DOHH2 (cell line): ENCODE data around the gene NSUN6.

ENCODE experiments used
- H3F3A ChIP-seq: fragments of 200-600 bp; sonication (generic), shearing (Covaris generic); 2 replicates; pipeline ENCODE4 v1.6.0; 2016; ENCODE audit warnings: antibody characterized with exemption, mild to moderate bottlenecking; ENCODE audit not compliant: control insufficient read depth, insufficient read depth
- H3K27ac ChIP-seq: fragments of 200-600 bp; sonication (generic); 2 replicates; pipeline ENCODE4 v1.5.1; 2014; ENCODE audit warnings: low read depth, mild to moderate bottlenecking, low read length, moderate library complexity
- H3K27me3 ChIP-seq: fragments of 200-600 bp; sonication (generic); 2 replicates; pipeline ENCODE4 v1.6.1; 2014; ENCODE audit warnings: mild to moderate bottlenecking, low read length, mixed read lengths; ENCODE audit not compliant: control insufficient read depth
- H3K36me3 ChIP-seq: fragments of 200-600 bp; sonication (generic); 2 replicates; pipeline ENCODE4 v1.6.1; 2014; ENCODE audit warnings: mild to moderate bottlenecking, low read length, moderate library complexity, mixed read lengths; ENCODE audit not compliant: control insufficient read depth
- H3K4me1 ChIP-seq: fragments of 200-600 bp; sonication (generic); 2 replicates; pipeline ENCODE4 v1.6.1; 2014; ENCODE audit warnings: mild to moderate bottlenecking, low read length, mixed read lengths; ENCODE audit not compliant: control insufficient read depth
- H3K4me2 ChIP-seq: fragments of 200-600 bp; sonication (generic); 2 replicates; pipeline ENCODE4 v1.6.0; 2014; ENCODE audit warnings: mild to moderate bottlenecking, low read length, moderate library complexity
- H3K4me3 ChIP-seq: fragments of 200-600 bp; sonication (generic); 2 replicates; pipeline ENCODE4 v1.5.1; 2014; ENCODE audit warnings: mild to moderate bottlenecking, low read length, mixed read lengths
- H3K79me2 ChIP-seq: fragments of 200-600 bp; sonication (generic); 2 replicates; pipeline ENCODE4 v1.6.1; 2014; ENCODE audit warnings: mild to moderate bottlenecking, low read length, mixed read lengths; ENCODE audit not compliant: control insufficient read depth
- H3K9me2 ChIP-seq: fragments of 200-600 bp; sonication (generic); replicated peaks from 2 replicates; pipeline ENCODE4 v1.6.1; 2014; ENCODE audit warnings: mild to moderate bottlenecking, low read length, mixed read lengths; ENCODE audit not compliant: control insufficient read depth
- H3K9me3 ChIP-seq: fragments of 200-600 bp; sonication (generic); 2 replicates; pipeline ENCODE4 v1.6.1; 2014; ENCODE audit warnings: antibody characterized with exemption, low read length, mixed read lengths; ENCODE audit not compliant: control insufficient read depth, insufficient read depth
- H4K20me1 ChIP-seq: fragments of 200-600 bp; sonication (generic); 2 replicates; pipeline ENCODE4 v1.6.0; 2014; ENCODE audit warnings: low read depth, mild to moderate bottlenecking, antibody characterized with exemption, low read length, moderate library complexity; ENCODE audit not compliant: control insufficient read depth, insufficient read depth
- CTCF ChIP-seq: fragments of 200-600 bp; sonication (generic); IDR thresholded peaks from one replicate; pipeline ENCODE4 v1.5.1; 2014; ENCODE audit warnings: antibody characterized with exemption, mild to moderate bottlenecking, low read depth, low read length; ENCODE audit not compliant: poor library complexity, severe bottlenecking
- EZH2phosphoT487 ChIP-seq: fragments of 200-600 bp; sonication (generic); IDR thresholded peaks from 2 replicates; pipeline ENCODE4 v1.6.1; 2017; ENCODE audit warnings: borderline replicate concordance, mild to moderate bottlenecking, antibody characterized with exemption, low read length, moderate library complexity, mixed read lengths

The NSUN6 gene

DNA sequence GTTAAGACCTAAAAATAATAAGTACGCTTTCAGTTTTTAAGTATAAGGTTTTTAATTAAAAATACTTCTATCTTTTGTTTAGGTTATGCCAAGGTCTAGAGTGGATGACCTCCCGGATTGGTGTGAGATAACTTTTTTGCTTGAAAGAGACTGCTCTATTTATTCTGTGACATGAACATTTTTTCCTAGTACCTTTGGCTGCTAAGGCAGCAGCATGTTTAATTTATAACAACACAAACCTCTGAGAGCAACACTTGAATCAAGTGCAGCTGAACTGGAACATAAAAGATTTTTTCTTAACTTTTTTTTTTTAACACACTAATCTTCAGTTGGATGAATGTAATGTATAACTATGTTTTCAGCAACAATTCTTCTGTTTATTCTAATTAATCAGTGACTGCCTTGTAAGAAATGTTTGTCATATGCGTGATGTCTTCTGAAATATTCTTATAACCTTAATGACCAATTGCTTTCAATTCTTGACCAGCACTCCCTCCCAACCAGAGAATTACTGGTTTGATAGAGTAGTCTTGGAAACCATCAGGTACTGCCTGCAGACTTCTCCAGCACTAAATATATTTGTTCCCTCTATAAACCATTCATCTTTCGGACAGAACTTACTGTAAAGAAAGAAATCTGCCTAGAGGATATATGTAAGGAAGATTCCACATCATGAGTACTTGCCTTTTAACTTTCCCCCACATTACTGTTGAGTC, 23.9 kb upstream of the NSUN6 start:
- TF ChIP-seq EZH2phosphoT487 (no peak), CTCF (no peak)
- no peak overlapping the region for H3K4me3 ChIP-seq
- H3K4me1 ChIP-seq: no peaks in the 10 kb centered on the region
- no peak overlapping the region for H3K4me2 ChIP-seq
- peaks cover 3% of the 10 kb centered on the region; the same call in 1 of the 2 replicates for H3K79me2 ChIP-seq
- H3K27ac ChIP-seq: no peak overlapping the region
- H3K9me2 ChIP-seq: no peaks in the 10 kb centered on the region
- peaks cover 5% of the 10 kb centered on the region; the same call in 1 of the 2 replicates for H3F3A ChIP-seq
- H3K36me3 ChIP-seq: peaks cover 64% of the 10 kb centered on the region
- no peaks in the 10 kb centered on the region for H3K27me3 ChIP-seq
- no peaks in the 10 kb centered on the region for H4K20me1 ChIP-seq
- H3K9me3 ChIP-seq: no peaks in the 10 kb centered on the region

DNA sequence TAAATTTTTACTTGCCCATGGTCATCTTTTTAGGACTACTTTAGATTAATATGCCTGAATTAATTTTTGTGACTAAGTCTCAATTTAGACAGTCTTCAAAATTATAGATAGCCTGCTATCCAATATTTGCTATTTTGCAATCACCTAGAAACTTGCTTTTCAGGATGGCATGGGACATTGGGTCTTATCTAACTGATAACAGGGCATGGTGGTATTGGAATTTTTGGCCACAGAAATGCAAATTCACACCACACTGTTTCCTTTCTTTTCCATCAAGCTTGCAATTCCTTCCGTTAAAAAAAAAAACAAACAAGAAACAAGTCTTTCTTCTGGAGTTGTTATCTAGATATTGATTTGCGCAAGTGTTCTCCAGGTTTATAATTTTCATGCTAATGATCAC, 16.6 kb upstream of the NSUN6 start:
- Histone ChIP-seq H3K79me2 (peaks cover 60% of the 10 kb centered on the region), H3K4me2 (no peak overlapping the region)

GRCh38 chr10:18666810-18667209, 15.4 kb upstream of the NSUN6 start:
- H3K27ac ChIP-seq: no peak overlapping the region
- TF ChIP-seq EZH2phosphoT487 (no peak), CTCF (no peak)

More for the DNA sequence above, 16.6 kb upstream of the NSUN6 start:
- TF ChIP-seq CTCF (no peak), EZH2phosphoT487 (no peak)
- H3F3A ChIP-seq: peaks cover 3% of the 10 kb centered on the region; the same call in 1 of the 2 replicates
- H3K9me3 ChIP-seq: no peaks in the 10 kb centered on the region
- peaks cover 56% of the 10 kb centered on the region for H3K36me3 ChIP-seq
- no peak overlapping the region for H3K27ac ChIP-seq
- no peak overlapping the region for H3K4me3 ChIP-seq
- no peaks in the 10 kb centered on the region; the same call in 1 of the 2 replicates for H4K20me1 ChIP-seq
- no peaks in the 10 kb centered on the region for H3K9me2 ChIP-seq
- no peaks in the 10 kb centered on the region for H3K4me1 ChIP-seq
- H3K27me3 ChIP-seq: no peaks in the 10 kb centered on the region

More at GRCh38 chr10:18666810-18667209, 15.4 kb upstream of the NSUN6 start:
- Histone ChIP-seq H3K36me3 (peaks cover 48% of the 10 kb centered on the region), H3K9me2 (no peaks in the 10 kb centered on the region), H3K79me2 (peaks cover 72% of the 10 kb centered on the region), H3F3A (no peaks in the 10 kb centered on the region), H3K4me3 (no peak overlapping the region), H4K20me1 (peaks cover 3% of the 10 kb centered on the region), H3K4me1 (peaks cover 6% of the 10 kb centered on the region), H3K9me3 (no peaks in the 10 kb centered on the region), H3K27me3 (no peaks in the 10 kb centered on the region), H3K4me2 (no peak overlapping the region)
